SHP77 treated with DMSO at 0.1 percent for 48 hours (cell line): ENCODE data around the gene PSEN2.

Experiments used
- DNase-seq: peaks from one replicate; lab custom pipeline; 2025; lab: John Stamatoyannopoulos, UW

Gene PSEN2

DNA sequence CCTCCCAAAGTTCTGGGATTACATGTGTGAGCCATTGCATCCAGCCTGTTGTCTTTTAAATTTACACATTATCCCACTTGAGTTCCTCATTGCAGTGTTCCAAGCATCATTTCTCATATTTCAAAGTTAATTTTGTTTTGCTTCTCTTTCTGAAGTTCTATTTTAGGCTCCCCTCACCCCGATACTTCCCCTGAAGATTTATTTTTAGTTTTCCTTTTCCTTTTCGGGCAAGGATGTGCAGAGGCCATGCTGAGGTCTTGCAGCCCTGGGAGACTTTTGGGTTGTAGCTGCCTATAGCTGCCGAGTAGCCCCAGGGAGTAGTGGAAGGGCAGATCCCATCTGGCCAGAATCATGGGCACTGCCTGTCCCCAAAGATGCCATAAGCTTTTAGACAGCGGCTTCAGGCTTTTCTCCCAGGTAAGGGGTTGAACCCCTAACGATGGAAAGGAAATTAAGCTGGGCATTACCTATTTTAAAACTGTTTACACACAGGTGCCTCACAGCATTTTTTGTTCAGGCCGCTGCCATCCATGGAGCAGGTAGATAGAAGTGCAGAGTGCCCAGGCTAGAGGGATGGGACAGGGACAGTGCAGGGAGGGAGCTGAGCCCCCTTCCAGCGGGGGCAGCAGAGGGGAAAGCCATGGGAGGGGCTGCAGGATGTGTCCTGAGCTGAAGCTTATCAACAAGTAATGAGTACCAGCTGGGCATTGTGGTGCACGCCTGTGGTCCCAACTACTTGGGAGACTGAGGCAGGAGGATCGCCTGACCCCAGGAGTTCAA, 15.9 kb downstream of the PSEN2 start:
- DNase-seq: no peak

DNA sequence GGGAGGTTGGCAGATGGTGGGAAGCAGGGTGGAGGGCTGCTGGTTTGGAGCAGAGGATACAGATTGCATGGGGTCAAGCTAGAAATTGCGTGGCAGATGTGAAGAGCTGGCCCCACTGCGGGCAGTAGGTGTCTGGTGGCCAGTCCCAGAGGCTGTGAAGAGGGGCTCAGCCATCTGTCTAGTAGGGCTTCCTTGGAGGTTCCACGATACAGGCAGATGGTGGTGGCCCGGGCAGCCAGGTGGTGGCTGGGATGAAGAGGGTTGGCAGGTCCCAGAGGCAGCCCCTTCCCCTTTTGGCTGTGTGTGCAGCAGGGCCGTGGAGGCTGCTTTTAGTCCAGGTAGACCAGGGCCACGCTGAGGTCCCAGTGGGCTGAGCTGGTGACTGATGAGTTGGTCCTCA, 16.6 kb downstream of the PSEN2 start:
- no peak for DNase-seq

DNA sequence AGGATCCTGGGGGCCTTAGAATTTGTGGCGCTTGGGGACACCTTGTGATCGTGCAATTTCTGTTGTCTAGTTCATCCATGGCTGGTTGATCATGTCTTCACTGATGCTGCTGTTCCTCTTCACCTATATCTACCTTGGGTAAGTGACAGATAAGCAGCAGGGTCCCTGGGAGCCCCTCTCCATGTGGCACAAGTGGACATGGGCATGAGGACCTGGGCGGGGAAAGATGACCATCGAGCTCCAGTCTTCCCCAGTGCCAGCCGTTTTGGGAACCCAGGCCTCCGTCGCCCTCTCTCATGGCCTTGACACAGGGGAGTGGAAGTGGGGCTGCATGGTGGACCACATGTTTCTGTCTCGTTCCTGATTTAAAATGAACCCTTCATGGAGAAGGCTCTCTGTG, 17.6 kb downstream of the PSEN2 start:
- no peak for DNase-seq

DNA sequence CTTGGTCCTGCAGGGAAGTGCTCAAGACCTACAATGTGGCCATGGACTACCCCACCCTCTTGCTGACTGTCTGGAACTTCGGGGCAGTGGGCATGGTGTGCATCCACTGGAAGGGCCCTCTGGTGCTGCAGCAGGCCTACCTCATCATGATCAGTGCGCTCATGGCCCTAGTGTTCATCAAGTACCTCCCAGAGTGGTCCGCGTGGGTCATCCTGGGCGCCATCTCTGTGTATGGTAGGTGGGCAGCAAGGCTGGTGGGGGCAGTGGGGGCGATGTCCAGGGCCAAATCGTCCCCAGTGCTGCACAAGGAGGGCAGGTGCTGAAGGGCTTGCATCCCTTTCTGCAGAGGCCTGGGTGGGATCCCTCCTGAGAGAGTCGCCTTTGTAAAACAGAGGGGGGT, 18.4 kb downstream of the PSEN2 start:
- DNase-seq: no peak

DNA sequence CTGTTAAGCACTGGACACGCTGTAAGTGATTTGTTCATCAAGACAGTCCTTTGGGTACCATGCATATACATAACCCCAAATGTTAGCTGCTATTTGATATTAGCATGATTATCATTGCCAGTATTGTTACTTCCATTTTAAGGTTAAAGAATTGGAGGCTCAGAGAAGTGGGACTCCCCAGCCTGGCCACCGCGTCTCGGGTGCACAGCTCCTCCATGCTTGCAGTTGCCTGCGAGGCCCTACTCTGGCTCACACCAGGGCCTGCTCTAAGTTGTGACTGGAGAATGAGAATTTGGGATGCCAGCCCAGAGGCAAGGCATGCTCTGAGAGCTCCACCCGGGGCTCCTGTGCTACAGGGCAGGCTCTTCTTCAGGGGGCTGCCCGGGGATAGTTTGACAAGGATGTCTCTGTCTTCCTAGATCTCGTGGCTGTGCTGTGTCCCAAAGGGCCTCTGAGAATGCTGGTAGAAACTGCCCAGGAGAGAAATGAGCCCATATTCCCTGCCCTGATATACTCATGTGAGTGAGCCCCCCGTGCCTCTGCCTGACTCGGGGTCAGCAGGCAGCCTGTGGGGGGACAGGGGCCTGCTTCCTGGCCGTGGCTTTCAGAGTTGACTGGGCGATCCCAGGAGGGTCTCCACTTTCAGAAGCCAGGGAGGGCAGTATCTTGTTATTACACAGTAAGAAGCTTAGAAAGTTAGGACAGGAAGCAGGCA, 19.4 kb downstream of the PSEN2 start:
- no peak for DNase-seq

DNA sequence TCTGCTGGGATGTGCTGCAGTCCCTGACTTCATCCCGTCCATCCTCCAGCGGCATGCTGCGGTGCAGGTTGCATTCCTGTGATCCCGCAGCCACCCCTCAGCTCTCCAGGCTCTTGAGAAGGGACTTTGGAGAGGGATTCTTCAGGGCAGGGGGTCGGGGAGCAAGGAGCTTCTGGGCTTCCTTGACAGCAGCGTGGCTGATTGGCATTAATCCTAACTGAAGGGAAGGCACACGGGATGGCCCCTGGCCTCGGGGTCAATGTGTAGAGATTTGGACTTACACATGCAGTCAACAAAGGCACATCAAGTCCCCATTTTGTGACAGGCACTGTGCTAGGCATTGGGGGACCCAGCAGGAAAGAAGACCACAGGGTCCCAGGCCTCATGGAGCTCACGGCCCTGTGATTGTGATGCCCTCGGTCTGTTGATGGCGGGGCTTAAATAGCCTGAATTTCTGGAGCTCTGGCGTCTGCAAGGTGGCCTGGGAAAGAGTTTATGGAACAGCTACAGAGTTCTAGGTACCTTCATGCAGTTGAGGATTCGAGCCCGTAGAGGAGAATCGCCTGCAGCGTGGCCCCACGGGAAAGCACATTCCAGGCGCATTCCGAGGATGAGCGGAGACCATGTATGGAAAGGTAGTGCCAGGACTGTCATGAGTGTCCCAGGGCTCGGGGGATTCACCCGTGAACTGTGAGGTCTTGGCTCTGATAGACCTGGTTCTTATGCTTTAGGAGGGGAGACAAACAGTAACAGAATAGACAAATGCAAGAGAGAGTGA, 20.1 kb downstream of the PSEN2 start:
- DNase-seq: no peak

DNA sequence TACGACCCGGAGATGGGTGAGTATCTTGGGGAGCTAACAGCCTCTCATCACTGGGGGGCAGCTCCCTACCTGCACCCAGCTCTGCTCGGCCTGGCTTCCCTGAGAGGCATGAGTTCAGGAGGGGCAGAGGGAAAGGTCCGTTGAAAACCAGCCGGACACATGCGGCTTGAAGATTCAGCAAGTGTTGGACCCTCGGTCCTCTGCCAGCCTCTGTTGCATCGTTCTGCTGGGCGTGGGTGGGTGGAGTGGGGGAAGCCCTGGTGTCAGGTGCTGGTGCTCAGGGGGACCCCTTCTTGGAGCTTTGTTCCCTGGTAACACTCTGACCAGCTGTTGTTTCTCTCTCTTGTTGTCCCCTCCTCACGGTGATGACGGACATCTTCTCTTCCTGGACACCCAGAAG, 20.9 kb downstream of the PSEN2 start:
- DNase-seq: no peak

DNA sequence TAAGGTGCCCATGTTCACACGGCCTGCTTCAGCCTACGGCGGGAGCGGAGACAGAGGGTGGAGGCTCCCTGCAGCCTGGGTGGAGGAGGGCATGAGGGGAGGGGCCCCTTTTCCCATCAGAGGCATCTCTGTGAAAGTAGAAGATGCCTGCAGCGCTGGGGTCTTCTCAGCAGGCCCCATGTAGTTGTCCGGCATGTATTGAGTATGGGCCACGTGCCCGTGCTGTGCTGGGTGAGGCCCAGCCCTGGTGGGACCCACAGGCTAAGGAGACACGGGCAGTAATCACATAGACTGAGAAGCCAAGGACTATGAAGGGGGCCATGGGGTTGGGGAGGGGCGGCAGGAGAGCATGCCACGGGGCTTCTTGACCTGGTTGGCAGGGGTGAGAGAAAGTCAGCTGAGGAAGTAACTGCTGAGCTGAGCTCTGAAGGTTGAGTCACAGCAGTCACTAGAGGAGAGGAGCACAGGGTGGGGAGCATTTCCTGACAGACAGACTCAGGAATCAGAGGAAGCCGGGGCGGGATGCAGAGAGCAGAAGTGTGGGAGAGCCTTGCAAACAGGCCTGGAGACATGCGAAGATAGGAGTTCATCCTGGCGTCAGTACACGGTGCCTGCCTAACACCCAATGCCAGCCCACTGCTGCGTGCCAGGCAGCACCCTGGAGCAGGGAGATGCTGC, 21.6 kb downstream of the PSEN2 start:
- no peak for DNase-seq

DNA sequence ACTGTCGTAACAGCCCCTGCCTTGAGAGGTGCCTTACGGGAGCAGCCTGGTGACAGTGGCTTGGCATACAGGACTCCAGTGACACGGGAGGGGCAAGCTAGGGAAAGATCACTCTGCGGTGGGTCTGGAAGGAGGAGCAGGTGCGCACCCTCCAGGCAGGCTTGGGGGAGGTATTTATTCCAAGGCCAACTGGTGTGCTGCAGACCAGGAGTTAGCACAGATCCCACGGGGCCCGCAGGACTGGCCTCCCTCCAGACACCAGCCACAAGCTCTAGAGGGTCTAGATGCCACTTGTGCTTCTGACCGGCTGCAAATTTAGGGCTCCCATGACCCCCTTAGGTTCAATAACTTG, 22.1 kb downstream of the PSEN2 start:
- DNase-seq: no peak

DNA sequence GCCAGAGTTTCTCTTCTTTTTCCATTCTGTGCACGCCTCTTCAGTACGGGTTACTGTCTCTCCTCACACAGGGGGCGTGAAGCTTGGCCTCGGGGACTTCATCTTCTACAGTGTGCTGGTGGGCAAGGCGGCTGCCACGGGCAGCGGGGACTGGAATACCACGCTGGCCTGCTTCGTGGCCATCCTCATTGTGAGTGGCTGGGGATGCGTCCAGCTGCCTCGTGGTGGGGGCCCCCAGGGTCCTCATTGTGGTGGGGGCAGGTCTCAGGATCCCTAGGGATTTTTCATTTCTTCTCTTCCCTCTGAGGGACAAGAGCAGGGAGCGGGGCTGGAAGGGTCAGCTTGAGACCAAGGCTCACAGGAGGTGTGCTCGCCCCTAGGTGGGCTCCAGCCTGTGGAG, 23.5 kb downstream of the PSEN2 start:
- DNase-seq: no peak

DNA sequence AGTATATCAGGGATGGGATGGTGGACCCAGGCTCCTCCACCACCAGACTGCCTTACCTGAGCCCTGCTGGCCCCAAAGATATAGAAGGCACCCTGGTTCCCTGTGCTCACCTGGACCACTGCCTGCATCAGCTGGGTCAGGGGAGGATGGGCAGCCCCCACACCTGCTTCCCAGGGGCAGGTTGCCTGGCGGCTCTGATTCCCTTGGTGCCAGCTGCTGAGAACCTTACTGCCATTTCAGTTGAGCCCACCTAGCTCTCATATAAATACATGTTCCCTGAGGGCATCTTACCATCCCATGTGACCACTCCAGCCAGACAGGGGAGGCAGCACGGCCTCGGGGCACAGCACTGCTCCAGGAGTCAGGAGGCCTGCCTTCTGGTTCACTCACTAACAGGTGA, 24.4 kb downstream of the PSEN2 start:
- no peak for DNase-seq

DNA sequence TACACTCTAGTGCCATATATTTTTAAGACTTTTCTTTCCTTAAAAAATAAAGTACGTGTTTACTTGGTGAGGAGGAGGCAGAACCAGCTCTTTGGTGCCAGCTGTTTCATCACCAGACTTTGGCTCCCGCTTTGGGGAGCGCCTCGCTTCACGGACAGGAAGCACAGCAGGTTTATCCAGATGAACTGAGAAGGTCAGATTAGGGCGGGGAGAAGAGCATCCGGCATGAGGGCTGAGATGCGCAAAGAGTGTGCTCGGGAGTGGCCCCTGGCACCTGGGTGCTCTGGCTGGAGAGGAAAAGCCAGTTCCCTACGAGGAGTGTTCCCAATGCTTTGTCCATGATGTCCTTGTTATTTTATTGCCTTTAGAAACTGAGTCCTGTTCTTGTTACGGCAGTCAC, 25.2 kb downstream of the PSEN2 start:
- no peak for DNase-seq

DNA sequence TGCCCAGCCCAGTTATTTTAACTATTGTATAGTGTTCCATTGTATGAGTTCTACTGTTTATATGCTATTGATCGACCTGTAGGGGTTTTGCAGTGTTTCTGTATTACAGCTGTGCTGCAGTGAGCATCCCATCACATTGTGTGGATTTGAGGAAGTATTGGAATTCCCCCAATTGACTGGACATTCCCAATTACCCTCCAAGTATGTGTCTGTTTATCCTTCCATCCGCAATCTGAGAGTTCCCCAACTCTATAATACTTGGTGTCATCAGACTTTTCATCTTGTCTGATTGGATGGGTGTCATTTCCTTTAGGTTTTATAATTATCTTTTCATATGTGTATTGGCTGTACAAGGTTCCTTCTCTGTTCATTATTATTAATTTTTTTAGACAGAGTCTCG, 27.8 kb downstream of the PSEN2 start:
- DNase-seq: no peak

DNA sequence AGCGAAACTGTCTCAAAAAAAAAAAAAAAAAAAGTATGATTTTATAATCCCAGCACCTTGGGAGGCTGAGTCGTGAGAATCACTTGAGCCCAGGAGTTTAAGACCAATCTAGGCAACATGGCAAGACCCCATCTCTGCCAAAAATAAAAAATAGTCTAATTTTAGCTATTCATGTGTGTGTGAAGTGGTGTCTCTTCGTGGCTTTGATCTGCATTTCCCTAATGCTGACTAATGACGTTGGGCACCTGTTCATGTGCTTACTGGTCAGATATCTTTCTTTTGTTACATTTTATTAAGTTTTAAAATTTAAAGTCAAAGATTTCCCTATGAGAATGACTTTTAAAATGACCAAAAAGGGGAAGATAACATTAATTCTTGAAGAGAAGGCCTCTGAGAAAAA, 31.0 kb downstream of the PSEN2 start:
- no peak for DNase-seq

DNA sequence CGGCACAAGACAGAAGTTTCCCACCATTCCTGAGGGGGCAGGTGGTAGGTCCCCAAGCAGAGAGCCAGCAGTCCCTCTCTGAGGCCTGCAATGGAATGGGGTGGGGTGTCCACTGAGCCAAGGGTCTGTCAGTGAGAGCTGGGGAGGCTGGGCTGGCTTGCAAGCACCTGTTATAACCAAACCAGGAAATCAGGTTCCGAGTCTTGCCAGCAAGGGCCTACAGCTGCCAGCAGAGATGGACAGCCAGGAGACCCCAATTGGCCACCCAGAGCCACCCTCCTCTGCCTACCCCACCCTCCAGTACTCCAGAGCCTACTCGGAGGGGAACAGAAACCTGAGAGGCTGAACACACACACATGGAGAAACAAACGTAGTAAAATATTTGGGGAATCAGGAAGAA, 32.2 kb downstream of the PSEN2 start:
- DNase-seq: no peak

DNA sequence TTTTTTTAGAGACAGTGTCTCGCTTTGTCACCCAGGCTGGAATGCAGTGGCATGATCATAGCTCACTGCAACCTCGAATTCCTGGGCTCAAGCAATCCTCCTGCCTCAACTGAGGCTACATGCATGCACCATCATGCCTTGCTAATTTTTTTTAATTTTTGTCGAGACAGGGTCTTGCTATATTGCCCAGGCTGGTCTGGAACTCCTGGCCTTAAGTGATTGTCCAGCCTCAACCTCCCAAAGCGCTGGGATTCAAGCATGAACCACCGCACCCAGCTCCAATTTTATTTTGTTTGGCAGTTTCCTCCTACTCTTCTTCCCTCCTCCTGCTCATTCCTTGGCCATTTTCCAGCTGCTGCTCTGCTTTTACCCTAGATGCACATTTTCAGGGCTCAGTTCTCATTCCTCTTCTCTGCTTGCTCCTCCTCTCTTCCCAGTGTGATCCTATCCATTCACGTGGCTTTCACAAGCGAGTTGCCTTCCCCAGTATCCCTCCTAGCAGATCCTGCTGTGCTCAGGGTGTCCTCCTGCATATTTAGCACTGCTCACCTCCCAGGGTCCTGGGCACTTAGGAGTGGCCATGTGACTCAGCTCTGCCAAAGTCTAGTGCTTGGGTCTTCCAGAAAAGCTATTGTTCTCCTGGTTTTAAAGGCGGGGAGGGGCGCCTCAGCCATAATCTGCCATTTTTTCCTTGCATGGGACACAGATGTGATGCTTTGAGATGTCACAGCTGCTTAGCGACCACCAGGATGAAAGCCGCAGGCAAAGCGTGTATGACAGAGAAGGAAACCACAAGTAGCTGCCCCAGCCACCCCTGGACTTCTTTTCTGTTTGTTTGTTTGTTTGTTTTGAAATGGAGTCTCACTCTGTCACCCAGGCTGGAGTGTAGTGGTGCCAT, 33.7 kb downstream of the PSEN2 start:
- DNase-seq: no peak

DNA sequence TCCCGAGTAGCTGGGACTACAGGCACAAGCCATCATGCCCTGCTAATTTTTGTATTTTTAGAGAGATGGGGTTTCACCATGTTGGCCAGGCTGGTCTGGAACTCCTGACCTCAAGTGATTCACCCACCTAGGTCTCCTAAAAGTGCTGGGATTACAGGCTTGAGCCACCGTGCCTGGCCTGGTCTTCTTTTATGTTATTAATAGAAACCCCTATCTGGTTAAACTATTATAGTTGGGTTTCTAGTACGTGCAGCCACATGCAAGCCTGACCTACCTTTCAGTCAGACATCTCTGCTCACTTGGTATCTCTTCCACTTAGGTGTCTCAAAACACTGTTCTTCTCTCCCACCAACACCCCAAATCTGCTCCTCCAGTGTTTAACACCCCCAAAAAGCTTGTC, 34.4 kb downstream of the PSEN2 start:
- DNase-seq: no peak

DNA sequence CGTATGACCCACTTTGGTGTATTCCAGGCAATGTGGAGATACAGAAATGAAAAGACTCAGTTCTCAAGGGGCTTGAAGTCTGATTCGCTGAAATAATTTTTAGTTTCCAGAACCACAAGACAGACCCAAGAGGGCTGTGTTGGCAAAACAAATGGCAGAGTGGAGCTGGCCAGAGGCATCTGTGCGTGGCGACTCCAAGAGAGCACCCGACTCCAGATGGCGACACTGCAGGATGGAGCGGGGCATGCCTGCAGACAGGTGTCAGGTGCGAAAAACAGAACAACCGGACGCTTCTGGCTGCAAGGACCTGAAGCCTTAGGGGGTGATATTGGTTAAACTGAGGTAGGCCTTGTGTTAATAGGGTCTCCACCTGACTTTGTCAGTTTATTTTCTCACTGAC, 38.0 kb downstream of the PSEN2 start:
- no peak for DNase-seq

DNA sequence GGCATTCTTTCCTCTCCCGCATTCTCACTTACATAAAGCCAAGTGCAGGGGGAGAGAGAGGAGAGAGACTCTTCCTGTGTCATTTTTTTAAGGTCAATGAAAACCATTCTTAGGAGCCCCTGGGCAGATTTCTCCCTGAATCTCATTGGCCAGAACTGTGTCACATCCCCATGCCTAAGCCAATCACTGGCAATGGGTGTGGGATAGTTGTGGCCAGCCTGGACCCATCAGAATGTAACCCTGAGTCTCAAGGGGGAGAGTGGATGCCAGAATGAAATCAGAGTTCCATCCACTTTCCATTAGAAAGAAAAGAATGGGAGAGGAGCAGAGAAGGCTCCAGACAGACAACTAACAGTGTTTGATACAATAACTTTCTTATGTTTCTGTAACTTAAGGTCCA, 38.5 kb downstream of the PSEN2 start:
- no peak for DNase-seq

DNA sequence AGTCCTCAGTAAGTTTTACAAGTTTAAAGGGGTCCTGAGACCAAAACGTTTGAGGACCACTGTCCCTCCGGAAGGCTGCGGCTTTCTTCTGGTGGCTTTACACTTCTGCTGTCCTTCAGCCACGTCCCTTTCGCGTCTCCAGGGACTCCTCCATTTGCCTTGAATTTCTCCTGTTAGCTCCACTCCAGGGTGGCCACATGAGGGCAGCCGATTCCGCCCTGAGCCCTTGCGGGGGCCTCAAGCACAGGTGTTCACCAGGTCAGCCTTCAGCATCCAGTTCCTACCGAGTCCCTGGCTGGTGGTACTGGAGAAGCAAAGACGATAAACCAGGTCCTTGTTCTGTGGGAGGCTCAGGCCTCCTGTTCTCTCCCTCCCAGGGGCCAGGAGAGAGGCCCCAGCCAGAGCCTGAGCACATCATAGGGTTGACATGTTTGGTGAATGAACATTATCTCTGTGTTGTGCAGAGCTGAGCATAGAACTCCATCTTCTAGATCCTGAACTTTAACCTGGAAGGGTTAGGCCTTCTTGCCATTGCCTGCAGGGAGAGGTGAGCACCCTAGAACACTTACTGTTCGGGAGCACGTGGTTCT, 42.3 kb downstream of the PSEN2 start:
- peak; percentile 59 for DNase-seq

DNA sequence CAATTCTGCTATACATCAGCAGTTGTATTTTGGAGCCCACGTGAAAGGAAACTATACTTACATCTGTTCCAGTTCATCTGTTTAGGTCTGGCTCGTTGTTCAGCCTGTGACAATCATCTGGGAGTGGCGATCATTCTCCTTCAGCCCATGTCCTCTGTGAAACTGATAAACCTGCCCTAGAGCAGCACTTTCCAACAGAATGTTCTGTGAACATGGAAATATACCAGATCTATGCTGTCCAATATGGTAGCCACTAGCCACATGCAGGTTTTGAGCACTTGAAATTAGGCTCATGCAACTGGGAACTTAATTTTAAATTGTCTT, 45.2 kb downstream of the PSEN2 start:
- DNase-seq: no peak
